Activated CD4-positive, alpha-beta T cell treated with anti-CD3 and anti-CD28 coated beads, Interleukin-2, amount 50 U/mL, for 48 hours (primary cell): ENCODE results near the gene CAPN3.

ENCODE experiments used
- DNase-seq, 2 experiments: peaks; one replicate each; pipeline ENCODE4 v3.0.0-alpha.2; 2020

The CAPN3 gene

DNA sequence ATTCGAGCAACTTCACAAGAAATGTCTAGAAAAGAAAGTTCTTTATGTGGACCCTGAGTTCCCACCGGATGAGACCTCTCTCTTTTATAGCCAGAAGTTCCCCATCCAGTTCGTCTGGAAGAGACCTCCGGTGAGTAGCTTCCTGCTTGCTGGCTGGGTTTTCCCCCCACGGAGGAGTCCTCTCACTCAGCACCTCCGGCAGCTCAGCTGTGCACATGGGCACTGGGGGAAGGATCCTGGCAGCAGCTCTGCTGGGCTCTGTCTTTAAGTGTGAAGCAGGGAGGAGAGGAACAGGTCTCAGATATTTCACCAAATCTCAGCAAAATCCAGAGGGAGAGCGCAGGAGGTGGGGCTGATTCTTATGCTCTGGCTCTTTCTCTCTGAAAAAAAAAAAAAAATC, 684 bp downstream of the CAPN3 start:
- no peak for DNase-seq

DNA sequence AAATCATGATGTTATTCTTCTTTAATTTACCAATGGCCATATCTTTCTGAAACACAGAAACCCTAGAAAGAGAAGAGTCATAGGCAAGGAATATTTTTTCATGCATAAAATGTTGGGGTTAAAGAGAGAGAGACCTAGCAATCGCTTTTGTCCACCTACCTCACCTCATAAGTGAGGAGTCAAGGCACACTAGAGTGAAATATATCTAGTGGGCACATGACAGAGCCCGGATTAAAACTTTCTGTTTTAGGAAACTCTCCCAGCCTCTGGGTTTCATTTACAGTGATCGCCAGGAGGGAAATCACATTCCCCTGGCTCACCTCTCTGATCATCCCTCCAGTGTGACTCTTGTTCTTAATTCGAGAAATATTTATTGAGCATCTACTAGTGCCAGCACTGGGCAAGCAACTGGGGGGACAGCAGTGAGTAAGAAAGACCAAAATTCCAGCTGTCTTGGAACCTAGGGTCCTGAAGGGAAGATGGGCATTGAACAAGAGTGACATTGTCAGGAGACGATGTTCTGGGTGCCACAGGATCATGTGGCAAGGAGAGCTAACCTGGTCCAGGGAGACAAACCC, 1.3 kb downstream of the CAPN3 start:
- DNase-seq, result no peak

DNA sequence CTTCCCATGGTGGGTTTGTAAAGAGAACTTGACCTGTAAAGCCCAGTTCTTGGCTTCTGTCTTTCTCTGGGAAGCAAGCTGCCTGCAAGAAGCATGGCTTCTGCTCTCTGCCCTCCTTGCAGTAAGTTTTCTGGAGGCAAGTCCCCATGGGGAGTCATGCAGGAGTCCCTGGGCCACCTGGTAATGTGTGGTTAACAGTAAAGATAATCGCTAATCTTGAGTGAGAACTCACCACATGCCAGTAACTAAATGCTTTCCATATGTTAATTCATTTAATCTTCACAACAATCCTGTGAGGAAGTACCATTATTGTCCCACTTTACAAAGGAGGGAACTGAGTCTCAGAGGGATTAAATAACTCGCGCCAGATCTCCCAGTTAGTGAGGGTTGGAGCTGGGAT, 4.2 kb downstream of the CAPN3 start:
- no peak for DNase-seq

DNA sequence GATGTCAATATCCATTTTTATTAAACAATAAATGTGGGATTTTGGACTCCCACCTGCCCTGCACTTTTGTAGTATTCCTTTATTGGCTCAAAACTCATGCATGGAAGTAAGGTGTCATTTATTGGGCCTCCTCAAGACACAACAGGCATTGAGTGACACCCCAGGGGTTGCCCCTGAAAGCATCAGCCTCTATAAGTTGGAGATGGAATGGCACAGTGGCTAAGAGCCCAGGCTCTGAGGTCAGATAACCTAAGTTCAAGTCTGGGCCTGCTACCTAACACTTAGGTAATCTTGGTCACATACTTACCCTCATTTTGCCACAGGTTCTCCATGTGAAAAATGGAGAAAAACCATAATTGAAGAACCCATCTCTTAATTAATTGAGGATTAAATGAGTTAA, 4.6 kb downstream of the CAPN3 start:
- no peak for DNase-seq

DNA sequence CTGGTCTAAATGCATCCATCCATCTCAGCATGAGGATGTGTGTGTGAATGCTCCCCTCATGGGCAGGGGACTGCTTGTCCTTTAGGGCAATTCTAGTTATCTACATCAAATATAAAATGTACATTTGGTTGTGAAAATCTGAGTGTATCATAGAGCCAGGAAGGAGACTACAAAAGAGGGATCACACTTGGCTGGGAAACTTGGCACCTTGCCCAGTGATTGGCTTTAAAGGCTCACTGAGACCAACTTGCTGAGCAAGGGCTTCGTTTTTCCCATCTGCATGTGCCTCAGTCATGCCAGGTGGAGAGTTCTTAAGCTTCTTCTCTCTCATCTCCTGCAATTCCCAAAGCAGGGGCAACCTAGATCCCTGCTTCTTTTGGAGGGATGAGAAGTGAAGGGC, 5.2 kb downstream of the CAPN3 start:
- DNase-seq, result no peak

DNA sequence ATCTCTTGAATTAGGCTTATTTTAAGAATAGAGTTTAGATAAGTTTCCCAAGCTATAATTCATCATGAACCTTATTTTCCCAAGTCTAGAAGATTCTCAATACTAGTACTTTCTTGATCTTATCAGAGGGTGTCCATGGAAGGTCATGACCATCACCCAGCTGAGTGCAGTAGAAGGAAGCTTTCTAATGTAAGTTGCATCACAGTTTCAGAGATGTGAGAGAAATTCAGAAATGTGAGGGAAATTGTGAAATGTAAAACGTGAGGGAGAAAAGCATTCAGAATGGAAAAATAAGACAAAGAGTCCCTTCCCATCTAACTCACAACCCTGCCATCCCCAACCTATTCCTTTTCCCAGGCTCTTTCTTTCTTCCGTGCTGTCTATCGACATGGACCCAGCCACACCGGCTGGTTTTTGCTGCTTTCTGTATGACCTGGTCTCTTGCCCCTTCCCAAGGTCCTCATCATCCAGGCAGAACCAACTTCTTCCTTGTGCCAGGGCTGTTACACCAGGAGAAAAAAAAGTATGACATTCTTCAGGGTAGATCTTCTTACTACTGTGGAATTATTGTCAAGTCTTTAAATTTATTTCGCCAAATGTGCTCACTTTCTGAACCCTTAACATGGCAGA, 6.7 kb downstream of the CAPN3 start:
- DNase-seq, result no peak

DNA sequence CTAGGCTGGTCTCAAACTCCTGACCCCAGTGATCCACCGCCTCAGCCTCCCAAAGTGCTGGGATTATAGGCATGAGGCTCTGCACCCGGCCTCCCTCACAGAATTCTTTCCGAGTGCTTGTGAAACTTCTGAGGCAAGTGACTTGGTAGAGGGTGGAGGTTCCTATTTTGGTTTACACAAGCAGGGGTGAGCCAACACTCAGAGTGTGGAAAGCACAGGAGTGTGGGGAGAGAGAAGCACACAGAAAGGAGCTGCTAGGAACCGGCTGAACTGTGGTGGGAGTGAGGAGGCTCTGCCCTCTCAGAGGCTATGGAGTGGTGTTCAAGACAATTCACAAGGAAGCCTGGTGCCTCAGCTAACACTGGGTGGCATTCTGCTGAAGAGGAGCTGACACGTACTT, 7.7 kb downstream of the CAPN3 start:
- no peak for DNase-seq

DNA sequence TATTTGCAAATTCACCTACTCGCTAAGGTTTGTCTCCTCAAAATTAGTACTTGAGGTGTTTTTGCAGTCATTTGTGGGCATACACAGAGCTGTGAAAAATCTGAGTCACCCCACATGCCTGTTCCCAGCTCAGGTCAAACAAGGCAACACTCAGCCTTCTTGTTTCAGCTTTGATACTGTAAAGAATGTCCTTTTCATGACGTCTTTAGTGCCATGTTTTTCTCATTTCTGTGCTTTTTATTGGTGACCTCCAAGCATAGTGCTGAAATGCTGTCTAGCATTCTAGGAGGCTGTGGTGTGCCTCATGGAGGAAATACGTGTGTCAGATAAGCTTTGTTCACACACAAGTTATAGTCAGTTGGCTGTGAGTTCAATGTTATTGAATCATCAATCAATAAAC, 8.8 kb downstream of the CAPN3 start:
- DNase-seq, result no peak

DNA sequence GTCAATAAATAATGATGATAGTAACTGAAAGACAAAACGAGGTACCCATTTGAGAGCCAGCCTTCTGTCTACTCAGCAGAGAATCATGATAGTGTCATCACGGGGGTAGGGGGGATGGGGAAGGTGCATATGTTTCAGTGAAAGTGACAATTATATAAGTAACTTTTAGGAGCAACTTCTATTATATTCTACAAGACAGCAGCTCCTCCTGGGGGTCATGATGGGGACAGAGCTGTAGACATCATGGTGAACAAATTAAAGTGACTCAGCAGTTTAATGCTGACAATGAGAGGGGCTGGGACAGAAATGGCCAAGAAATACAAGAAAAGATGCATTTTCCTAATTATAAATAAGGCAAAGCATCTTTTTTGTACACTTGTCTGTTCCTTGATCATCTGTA, 11.8 kb downstream of the CAPN3 start:
- no peak for DNase-seq

DNA sequence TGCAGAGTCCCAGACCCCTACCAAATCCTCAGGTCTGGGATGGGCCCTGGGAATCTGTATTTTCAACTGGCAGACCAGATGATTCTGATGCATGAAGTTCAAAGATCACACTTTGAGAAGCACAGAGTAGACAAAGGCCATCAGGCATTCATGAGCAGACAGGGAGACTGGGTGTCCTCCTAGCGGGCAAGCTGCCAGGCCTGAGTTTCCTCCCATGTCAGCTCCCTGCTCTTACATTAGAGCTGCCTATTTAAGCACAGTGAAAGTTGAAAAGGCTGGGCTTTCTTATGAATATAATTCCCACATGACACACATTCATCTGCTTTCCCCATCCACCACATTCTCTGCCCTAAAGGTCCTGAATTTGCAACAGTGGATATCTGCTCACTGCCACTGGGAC, 14.0 kb downstream of the CAPN3 start:
- DNase-seq, result no peak

DNA sequence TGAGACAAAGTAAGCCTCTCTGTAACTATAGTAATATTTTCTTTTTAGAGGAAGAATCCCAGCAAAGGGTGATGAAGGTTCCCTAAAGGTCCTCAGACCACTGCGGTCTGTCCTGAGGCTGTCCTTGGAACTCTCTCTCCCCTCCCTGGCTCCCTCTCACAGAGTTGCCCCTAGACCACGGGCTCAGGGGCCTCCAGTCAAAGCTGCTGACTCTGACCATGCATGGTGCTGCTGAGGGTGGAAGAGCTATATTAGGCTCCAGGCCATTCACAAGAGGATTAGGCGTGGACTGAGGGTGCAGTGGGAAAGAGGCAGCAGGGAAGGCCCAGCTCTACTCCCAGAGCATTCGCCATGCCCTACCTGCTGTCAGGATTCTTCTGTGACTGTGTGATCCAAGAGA, 14.6 kb downstream of the CAPN3 start:
- no peak for DNase-seq

DNA sequence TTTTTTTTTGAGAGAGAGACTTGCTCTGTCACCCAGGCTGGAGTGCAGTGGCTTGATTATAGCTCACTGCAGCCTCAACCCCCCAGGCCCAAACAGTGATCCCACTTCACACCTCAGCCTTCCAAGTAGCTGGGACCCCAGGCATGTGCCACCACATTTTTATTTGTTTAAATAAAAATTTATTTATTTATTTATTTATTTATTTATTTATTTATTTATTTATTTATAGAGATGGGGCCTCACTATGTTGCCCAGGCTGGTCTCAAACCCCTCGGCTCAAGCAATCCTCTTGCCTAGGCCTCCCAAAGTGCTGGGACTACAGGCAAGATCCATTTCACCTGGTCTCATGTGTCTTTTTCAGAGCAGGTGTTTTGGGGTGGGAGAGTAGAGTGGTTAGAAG, 15.5 kb downstream of the CAPN3 start:
- no peak for DNase-seq

DNA sequence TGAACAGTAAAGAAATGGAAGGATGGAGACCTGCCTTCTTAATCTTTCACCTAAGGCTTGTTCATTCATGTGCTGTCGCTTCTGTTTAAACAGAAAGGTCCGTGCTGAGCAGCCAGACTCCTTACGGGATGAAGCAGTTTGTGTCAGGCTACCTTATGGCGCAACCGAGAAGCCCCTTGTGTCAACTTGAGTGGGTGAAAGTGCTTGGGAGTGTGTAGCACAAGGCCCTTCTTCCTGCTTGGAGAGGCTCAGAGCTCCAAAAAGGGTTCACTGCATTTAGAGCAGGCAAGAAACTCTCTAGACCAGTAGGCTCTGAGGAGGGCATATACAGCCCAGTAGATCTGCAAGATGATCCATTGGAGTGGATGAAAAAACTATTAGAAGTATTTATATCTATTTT, 16.0 kb downstream of the CAPN3 start:
- no peak for DNase-seq

DNA sequence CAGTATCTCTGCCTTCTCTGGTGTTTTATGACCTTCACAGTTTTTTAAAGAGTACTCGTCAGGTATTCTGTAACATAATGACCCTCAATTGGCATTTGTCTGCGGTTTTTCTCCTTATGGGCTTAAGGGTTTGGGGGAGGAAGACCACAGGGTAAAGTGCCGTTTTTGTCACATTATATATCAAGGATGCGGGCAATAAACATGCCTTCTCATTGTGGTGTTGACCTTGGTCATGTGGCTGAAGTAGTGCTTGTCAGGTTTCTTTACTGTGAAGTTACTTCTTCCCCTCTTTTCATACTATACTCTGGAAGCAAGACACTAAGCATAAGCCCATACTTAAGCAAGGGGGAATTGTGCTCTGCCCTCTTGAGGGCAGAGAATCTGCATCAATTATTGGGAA, 16.6 kb downstream of the CAPN3 start:
- no peak for DNase-seq

DNA sequence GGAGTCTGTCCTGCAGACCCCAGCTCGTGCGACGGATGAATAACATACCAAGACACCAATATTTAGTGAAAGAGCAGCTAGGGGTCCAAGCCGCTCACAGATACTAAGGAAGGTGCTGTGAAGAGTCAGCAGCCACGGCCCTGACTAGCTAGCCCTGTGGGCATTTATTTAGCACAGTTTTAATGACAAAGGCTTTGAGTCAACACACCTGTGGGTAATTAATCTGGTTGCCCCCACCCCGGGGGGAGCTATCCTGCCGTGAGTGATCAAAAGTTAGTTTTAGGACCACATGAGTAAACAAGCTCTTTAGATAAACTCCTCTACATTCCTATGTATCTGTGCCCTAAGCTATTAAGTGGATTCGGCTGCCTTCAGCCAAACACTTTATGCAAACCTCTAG, 18.7 kb downstream of the CAPN3 start:
- no peak for DNase-seq

DNA sequence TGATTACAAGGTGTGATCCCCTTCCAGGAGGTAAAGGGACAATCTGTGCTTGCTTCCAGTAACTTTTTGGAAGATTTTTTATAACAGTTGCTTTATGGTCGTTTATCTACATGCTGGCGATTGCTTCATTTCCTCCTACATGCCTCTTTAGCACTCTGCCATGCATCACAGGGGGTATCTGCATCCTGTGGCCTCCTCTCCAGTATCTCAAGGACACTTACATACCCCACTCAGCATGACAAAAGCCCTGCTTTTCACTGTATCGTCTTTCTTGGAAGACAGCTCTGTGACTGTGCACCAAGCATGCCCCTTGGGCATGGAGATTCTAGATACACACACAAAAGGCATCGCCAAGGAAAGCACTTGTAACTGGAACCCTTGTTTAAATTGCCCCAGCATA, 25.3 kb downstream of the CAPN3 start:
- DNase-seq, result no peak

DNA sequence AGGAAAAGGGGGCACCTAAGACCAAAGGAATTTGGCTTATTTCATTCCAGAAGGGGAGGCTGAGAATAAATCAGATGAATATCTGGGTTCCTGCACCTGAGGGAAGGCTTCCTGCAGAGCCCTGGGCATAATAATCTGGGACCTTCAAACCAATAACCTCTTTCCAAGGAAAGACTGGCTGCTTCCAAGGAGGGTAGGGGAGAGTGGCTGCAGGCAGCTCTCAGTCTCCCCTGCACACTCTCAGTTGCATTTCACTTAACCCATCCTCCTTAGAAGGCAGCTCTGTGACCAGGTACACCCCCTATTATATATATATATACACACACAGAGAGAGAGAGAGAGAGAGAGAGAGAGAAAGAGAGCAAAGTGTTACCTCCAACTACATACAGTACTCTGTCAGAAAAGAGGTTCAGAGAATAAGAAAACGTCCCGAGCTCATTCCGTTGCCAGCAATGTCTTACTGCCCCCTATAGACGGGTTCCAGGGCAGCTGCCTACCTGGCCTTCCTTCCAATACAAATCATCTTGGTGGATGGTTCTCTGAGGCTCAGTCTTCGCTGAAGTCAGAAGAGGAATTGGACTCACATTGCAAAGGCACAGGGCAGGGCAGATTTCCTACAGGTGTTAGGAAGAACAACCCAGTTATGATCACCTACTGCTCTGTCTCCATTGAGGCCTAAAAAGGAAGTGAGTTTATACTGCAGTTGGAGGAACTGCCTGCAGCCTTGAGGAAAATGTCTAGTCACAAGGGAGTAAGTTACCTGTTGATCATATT, 26.1 kb downstream of the CAPN3 start:
- DNase-seq, result peak; percentile 29 to 35

DNA sequence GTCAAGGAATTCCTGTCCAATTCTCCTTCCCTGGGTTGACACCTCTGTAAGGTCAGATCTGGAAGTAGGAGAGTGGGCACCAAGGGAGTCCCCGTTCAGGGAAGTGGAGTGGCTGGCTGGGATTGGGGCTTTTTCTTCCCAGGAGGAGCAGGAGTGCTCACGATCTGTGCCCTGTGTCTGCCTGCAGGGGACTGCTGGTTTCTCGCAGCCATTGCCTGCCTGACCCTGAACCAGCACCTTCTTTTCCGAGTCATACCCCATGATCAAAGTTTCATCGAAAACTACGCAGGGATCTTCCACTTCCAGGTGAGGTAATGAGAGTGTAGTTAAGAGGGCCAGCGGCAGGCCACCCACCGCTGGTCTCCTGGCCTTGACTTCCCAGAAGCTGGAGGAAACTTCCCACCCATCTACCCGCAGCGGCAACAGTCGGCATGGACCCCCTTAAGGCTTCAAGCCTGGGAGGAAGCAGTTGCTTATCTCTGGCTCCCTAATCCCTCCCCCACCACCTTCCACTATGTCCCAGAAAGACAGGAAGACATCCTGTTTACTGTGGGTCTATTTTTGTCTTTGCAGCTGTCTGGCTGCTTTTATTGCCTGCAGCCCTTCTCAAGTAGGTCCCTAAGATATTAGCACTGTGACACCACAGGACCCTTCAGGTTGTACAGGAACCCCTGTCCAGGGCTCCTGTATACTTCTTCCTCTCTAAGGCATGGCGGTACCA, 26.8 kb downstream of the CAPN3 start:
- DNase-seq, result no peak

DNA sequence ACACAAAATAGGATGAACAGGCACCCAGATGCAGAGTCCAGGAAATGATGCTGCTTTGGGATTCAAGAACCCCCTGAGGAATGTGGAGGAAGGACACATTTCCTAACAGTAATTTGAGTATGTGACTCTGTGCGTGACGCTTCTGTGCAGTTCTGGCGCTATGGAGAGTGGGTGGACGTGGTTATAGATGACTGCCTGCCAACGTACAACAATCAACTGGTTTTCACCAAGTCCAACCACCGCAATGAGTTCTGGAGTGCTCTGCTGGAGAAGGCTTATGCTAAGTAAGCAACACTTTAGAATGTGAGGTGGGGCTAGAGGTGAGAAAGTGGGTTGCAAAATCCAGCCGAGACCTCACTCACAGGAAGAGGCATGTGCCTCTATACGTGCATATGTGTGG, 28.3 kb downstream of the CAPN3 start:
- DNase-seq, result no peak

DNA sequence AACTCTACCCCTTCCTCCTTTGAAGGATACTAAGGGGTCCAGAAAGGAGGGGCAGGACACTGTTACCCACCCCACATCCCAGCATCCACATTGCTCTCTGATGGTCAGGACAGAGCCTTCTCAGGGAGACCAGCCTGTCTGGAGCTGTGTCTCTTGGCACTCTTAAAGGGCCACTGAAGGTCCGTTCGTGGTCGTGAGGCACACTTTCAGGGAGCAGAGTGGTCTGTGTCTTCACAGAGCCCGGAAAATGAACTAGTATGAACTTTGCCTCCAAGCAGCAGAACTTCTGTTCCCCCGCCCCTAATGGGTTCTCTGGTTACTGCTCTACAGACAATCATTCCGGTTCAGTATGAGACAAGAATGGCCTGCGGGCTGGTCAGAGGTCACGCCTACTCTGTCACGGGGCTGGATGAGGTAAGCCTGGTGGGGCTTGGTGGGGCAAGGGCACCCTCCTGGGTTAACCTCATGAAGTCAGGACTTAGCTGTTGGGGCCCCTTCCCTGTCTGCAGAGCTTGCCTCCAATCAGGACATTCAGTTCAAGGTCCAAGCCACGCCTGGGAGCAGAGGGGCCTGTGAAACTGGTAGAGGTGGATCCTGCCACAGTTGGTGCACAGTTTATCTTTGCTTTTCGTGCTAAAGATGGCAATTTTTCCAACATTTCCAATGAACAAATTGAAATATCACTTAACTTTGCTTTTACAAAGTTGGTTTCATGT, 33.2 kb downstream of the CAPN3 start:
- DNase-seq, result no peak

DNA sequence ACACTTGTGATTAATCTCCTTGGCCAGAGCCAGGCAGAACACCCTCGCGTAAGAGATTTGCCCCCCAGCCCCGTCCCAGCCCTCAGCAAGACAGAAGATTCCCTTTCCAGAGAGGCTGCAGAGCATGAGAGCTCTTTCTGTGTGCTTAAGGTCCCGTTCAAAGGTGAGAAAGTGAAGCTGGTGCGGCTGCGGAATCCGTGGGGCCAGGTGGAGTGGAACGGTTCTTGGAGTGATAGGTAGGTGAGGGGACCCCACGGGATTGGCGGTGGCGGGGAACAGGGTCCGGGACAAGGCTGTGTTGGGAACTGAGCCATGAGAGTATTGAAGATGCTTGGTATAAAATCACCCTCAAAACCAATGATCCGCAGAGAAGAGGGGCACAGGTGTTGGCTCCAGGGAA, 34.8 kb downstream of the CAPN3 start:
- no peak for DNase-seq

DNA sequence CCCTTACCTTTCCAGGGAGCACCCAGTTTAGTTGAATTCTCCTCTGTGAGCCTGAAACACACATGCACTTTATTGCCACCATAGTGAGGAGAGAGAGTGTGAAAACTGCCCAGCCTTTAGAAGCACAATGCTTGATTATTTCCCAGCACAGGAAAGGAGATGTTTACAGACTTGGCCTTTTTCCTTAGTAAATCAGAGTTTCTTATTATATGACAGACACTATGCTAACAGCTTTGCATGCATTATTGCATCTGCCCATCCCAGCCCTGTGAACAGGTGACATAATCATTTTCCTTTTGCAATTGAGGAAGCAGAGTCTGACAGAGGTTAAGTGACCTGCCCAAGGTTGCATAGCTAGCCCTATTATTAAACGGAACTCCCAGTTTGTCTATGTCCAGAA, 36.5 kb downstream of the CAPN3 start:
- no peak for DNase-seq
